Liver (tissue), 3 donors: Measurements from ENCODE around the gene HOXB5.

ENCODE experiments used
- CTCF ChIP-seq: fragments of 150-350 bp; IDR thresholded peaks from 2 replicates; pipeline ENCODE4 v1.5.1; 2017; ENCODE audit warnings: improper control_type of control experiment, low read depth, low read length; ENCODE audit not compliant: missing input control
- EGR1 ChIP-seq, 2 donors: IDR thresholded peaks; 2 replicates each; pipeline ENCODE4 v1.6.1; 2016 to 2018; ENCODE audit warnings: antibody characterized with exemption in 2 of 2, low read depth in 2 of 2
- FOXA1 ChIP-seq: IDR thresholded peaks from 2 replicates; pipeline ENCODE4 v1.6.1; 2016; ENCODE audit warnings: antibody characterized with exemption
- FOXA2 ChIP-seq: IDR thresholded peaks from 2 replicates; pipeline ENCODE4 v1.6.1; 2016; ENCODE audit warnings: antibody characterized with exemption
- GABPA ChIP-seq, 2 donors: IDR thresholded peaks in 1 of 2; conservative IDR thresholded peaks in 1 of 2; 2 replicates each; pipeline ENCODE4 v1.6.1; 2016; ENCODE audit warnings: antibody characterized with exemption in 2 of 2, mild to moderate bottlenecking in 1 of 2, moderate library complexity in 1 of 2
- MAX ChIP-seq: IDR thresholded peaks from 2 replicates; pipeline ENCODE4 v1.6.1; 2016; ENCODE audit warnings: antibody characterized with exemption
- RXRA ChIP-seq, 2 donors: IDR thresholded peaks; 2 replicates each; pipeline ENCODE4 v1.6.1; 2017 to 2018; ENCODE audit warnings: antibody characterized with exemption in 2 of 2, mild to moderate bottlenecking in 1 of 2
- SP1 ChIP-seq: IDR thresholded peaks from 2 replicates; pipeline ENCODE4 v1.6.1; 2018; ENCODE audit warnings: antibody characterized with exemption, mild to moderate bottlenecking
- YY1 ChIP-seq: IDR thresholded peaks from 2 replicates; pipeline ENCODE4 v1.6.1; 2016; ENCODE audit warnings: antibody characterized with exemption, mild to moderate bottlenecking
- donor health status: healthy.
- donor health status: healthy.

- TF ChIP-seq CTCF (no peak), MAX (no peak), FOXA1 (no peak), FOXA2 (no peak), YY1 (no peak), EGR1 (IDR thresholded peaks at IDR 0.05; ENCODE audit: low read depth in 2 of 2) (no peak), RXRA (IDR thresholded peaks at IDR 0.05) (no peak), GABPA (IDR thresholded peaks at IDR 0.05 in 1 of 2, conservative IDR thresholded peaks at IDR 0.05 in 1 of 2) (no peak), SP1 (no peak)
Measured at GRCh38 chr17:48624544-48625494, 31.2 kb upstream of the HOXB5 start.
